ENCODE data around the gene LTBP1. TPM values are rescaled to one million over a fixed set of nuclear protein-coding genes. Genes with fewer than 3 reads are reported as not detected.

LTBP1 gene
- total RNA-seq, 1 experiment from 2014 or later = 10.3 TPM

DNA sequence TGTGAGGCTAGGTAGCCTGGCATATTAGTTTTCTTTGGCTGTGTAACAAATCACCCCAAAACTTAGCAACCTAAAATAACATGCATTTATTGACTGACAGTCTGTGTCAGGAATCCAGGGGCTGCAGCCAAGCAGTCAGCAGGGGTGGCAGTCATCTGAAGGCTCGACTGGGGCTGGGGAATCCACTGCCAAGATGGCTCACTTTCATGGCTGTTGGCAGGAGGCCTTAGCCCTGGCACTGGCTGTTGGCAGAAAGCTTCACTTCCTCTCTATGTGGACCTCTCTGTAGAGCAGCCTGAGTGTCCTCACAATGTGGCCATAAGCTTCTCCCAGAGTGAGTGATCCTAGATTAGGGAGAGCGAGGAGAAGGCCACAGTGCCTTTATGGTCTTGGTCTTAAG is 78.0 kb downstream of the LTBP1 start:
- no peaks in the 10 kb centered on the region for H3K27me3 ChIP-seq (ENCODE audit: insufficient read depth, low read depth)
- TF ChIP-seq, protein P1, sequence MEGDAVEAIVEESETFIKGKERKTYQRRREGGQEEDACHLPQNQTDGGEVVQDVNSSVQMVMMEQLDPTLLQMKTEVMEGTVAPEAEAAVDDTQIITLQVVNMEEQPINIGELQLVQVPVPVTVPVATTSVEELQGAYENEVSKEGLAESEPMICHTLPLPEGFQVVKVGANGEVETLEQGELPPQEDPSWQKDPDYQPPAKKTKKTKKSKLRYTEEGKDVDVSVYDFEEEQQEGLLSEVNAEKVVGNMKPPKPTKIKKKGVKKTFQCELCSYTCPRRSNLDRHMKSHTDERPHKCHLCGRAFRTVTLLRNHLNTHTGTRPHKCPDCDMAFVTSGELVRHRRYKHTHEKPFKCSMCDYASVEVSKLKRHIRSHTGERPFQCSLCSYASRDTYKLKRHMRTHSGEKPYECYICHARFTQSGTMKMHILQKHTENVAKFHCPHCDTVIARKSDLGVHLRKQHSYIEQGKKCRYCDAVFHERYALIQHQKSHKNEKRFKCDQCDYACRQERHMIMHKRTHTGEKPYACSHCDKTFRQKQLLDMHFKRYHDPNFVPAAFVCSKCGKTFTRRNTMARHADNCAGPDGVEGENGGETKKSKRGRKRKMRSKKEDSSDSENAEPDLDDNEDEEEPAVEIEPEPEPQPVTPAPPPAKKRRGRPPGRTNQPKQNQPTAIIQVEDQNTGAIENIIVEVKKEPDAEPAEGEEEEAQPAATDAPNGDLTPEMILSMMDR (conservative IDR thresholded peaks at IDR 0.05) = no peak
- TF ChIP-seq EZH2 (IDR thresholded peaks at IDR 0.05; ENCODE audit: low read depth) = no peak

DNA sequence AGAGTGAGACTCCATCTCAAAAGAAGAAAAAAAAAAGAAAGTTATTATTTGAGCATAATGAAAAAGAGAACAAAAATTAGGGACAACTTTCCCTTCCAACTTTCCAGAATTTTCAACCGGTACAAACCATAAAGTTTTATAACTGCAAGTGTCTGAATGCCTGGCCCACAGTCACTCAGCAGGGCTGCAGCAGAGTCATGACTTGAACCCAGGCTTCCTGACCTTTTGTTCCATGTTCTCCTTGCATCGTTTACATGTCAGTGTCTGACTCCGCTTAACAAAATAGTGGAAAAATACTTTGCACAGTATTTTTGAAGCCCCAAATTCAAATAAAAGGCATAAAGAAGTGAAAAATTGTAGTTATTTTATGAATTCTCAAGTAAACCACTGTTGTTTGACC is 82.7 kb downstream of the LTBP1 start:
- H3K4me2 ChIP-seq = no peak overlapping the region
- TF ChIP-seq, protein P1 (conservative IDR thresholded peaks at IDR 0.05) = no peak
- no peak for TF ChIP-seq EZH2 (IDR thresholded peaks at IDR 0.05; ENCODE audit: low read depth)
- intact Hi-C loops (cut with micrococcal nuclease; ENCODE audit: unreplicated experiment) = no loop called here

More for the DNA sequence above, 78.0 kb downstream of the LTBP1 start:
- no peaks in the 10 kb centered on the region for H3K9me2 ChIP-seq (ENCODE audit: insufficient read depth)
- CTCF ChIA-PET = no interaction called here
- H3F3A ChIP-seq (ENCODE audit: insufficient read depth, low read depth) = peaks cover 7% of the 10 kb centered on the region; the same call in 1 of the 2 replicates
- H3K9me3 ChIP-seq (ENCODE audit: insufficient read depth, low read depth) = no peaks in the 10 kb centered on the region; the same call in 1 of the 2 replicates
- intact Hi-C loops (cut with micrococcal nuclease; ENCODE audit: unreplicated experiment) = no loop called here
- H3K4me1 ChIP-seq (replicated peaks; ENCODE audit: insufficient read depth) = peaks cover 22% of the 10 kb centered on the region
- H3K79me2 ChIP-seq (ENCODE audit: low read depth) = no peaks in the 10 kb centered on the region
- no peaks in the 10 kb centered on the region for H3K36me3 ChIP-seq (ENCODE audit: low read depth)
- no peaks in the 10 kb centered on the region for H4K20me1 ChIP-seq (ENCODE audit: insufficient read depth)
- H3K4me2 ChIP-seq = no peak overlapping the region
- H2AFZ ChIP-seq = no peak overlapping the region
- H3K27ac ChIP-seq = no peak overlapping the region
- BruUV-seq (replicated peaks) = no TSS peak
- POLR2A ChIA-PET (ENCODE audit: unreplicated experiment) = no interaction called here
- no peak overlapping the region for H3K4me3 ChIP-seq
- DNase-seq = no peak

DNA sequence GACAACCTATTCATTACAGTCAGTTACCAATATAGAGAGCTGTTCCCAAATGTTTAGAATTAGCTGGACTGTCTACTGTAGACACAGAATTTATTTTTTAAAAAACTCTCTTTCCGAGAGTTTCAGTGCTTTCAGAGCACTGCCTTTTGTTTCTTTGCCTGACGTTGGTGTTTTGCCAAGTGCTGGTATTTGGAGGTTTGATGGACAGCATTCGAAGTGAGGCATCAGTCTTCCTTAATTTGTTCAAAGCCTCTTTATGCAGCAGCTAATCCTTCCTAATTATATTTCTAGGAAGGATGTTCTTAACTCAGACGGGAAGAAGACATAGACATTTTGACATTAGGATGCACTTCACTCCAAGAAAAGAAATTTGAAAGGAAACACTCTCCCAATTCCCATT is 83.2 kb downstream of the LTBP1 start:
- Histone ChIP-seq H3K4me3 (no peak overlapping the region), H3F3A (ENCODE audit: insufficient read depth, low read depth) (no peaks in the 10 kb centered on the region), H2AFZ (no peak overlapping the region), H3K36me3 (ENCODE audit: low read depth) (no peaks in the 10 kb centered on the region), H3K9me2 (ENCODE audit: insufficient read depth) (no peaks in the 10 kb centered on the region), H3K27ac (no peak overlapping the region), H3K27me3 (ENCODE audit: insufficient read depth, low read depth) (no peaks in the 10 kb centered on the region), H4K20me1 (ENCODE audit: insufficient read depth) (no peaks in the 10 kb centered on the region), H3K9me3 (ENCODE audit: insufficient read depth, low read depth) (no peaks in the 10 kb centered on the region; the same call in 1 of the 2 replicates), H3K4me1 (replicated peaks; ENCODE audit: insufficient read depth) (no peaks in the 10 kb centered on the region), H3K4me2 (no peak overlapping the region), H3K79me2 (ENCODE audit: low read depth) (no peaks in the 10 kb centered on the region)
- no peak for DNase-seq
- no TSS peak for BruUV-seq (replicated peaks)
- TF ChIP-seq, protein P1 (conservative IDR thresholded peaks at IDR 0.05) = no peak
- no peak for TF ChIP-seq EZH2 (IDR thresholded peaks at IDR 0.05; ENCODE audit: low read depth)
- POLR2A ChIA-PET (ENCODE audit: unreplicated experiment) = no interaction called here
- CTCF ChIA-PET = no interaction called here
- intact Hi-C loops (cut with micrococcal nuclease; ENCODE audit: unreplicated experiment) = loop anchor here (5.0 kb wide), 1 partner anchor 478 kb away; no protein-coding TSS in a partner anchor

More for the DNA sequence above, 82.7 kb downstream of the LTBP1 start:
- ChIA-PET CTCF (no interaction called here), POLR2A (ENCODE audit: unreplicated experiment) (no interaction called here)
- no peaks in the 10 kb centered on the region for H3K4me1 ChIP-seq (replicated peaks; ENCODE audit: insufficient read depth)
- no peak overlapping the region for H3K27ac ChIP-seq
- no peaks in the 10 kb centered on the region for H3K79me2 ChIP-seq (ENCODE audit: low read depth)
- no peaks in the 10 kb centered on the region for H3F3A ChIP-seq (ENCODE audit: insufficient read depth, low read depth)
- H2AFZ ChIP-seq = no peak overlapping the region
- no peaks in the 10 kb centered on the region for H3K9me2 ChIP-seq (ENCODE audit: insufficient read depth)
- no peaks in the 10 kb centered on the region for H4K20me1 ChIP-seq (ENCODE audit: insufficient read depth)
- H3K4me3 ChIP-seq = no peak overlapping the region
- H3K27me3 ChIP-seq (ENCODE audit: insufficient read depth, low read depth) = no peaks in the 10 kb centered on the region
- no peaks in the 10 kb centered on the region for H3K36me3 ChIP-seq (ENCODE audit: low read depth)
- H3K9me3 ChIP-seq (ENCODE audit: insufficient read depth, low read depth) = no peaks in the 10 kb centered on the region; the same call in 1 of the 2 replicates
- no peak for DNase-seq
- BruUV-seq (replicated peaks) = no TSS peak
